ENCODE data around the gene COQ6.

The COQ6 gene

GRCh38 chr14:73943083-73943482, 7.0 kb upstream of the COQ6 start:
- Histone ChIP-seq H3K4me1 (ENCODE audit: control insufficient read depth, insufficient read depth, low read length, poor library complexity, severe bottlenecking) (no peaks in the 10 kb centered on the region), H3K9me3 (ENCODE audit: control insufficient read depth, low read length) (no peaks in the 10 kb centered on the region), H3K36me3 (ENCODE audit: control insufficient read depth, insufficient read depth, low read length) (peaks cover 3% of the 10 kb centered on the region), H3K4me3 (ENCODE audit: extremely low read depth, insufficient read depth, low read length, poor library complexity, severe bottlenecking) (no peak overlapping the region), H3K27ac (ENCODE audit: low read depth, low read length, severe bottlenecking) (no peak overlapping the region)
- WGBS, 2 experiments (ENCODE audit: insufficient coverage in 2 of 2): 67 to 85% methylated on average over 4 of the region's 4 CpGs

DNA sequence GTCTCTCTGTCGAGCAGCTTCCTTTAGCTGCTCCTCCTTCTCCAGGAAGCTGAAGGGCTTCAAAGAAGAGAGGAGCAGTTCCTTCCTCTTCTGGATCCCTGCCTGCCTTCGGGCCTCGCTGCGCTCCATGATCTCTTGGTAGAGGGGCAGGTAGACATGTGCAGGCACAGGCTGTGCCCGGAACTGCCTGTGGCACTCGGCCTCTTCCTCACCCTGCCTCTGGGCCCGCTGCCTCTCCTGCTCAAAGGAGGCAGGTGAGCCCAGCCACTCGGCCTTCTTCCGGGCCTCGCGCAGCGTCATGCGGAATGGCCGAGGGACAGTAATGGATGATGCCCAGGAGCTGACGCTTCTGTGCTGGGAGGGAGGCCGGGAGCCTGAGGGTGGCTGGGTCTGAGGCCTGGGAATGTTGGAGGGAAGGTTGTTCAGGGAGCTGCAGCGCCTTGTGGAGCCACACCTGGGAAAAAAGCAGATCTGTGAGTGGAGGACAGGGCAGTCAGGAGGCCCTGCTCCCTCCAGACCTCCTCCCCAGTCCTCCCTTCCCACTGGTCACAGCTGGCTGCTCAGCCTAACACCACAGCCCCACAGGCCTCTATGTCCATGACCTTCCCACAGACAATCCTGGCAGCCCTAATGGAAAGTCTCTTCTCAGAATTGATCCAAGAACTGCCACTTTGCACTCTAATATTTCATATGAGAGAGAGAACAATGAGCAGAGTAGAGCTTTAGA, 5.5 kb upstream of the COQ6 start:
- whole genome bisulfite sequencing, 2 experiments (ENCODE audit: insufficient coverage in 2 of 2): 96% methylated on average over 16 of the region's 17 CpGs
- H3K4me3 ChIP-seq (ENCODE audit: extremely low read depth, insufficient read depth, low read length, poor library complexity, severe bottlenecking): no peak overlapping the region

DNA sequence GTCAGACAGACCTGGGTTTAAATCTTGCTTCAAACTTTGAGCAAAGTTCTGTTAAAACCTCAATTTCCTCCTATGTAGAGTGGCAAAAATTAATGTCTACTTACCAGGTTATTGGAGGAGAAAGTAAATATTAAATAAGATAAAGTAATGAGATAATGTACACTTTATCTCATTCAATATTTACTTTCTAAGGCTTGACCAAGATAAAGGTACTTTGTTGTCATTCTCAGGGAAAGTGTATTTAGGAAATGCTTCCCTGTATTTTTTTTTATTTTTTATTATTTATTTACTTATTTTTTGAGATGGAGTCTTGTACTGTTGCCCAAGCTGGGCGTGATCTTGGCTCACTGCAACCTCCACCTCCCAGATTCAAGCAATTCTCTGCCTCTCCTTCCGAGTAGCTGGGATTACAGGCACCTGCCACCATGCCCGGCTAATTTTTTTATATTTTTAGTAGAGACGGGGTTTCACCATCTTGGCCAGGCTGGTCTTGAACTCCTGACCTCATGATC, 4.9 kb upstream of the COQ6 start:
- H3K27ac ChIP-seq (ENCODE audit: low read depth, low read length, severe bottlenecking): no peak overlapping the region
- 88 to 93% methylated on average over 1 to 4 of the region's 4 CpGs for WGBS, 2 experiments (ENCODE audit: insufficient coverage in 2 of 2)
- no peaks in the 10 kb centered on the region for H3K4me1 ChIP-seq (ENCODE audit: control insufficient read depth, insufficient read depth, low read length, poor library complexity, severe bottlenecking)
- no peaks in the 10 kb centered on the region for H3K36me3 ChIP-seq (ENCODE audit: control insufficient read depth, insufficient read depth, low read length)
- H3K4me3 ChIP-seq (ENCODE audit: extremely low read depth, insufficient read depth, low read length, poor library complexity, severe bottlenecking): no peak overlapping the region
- no peaks in the 10 kb centered on the region for H3K9me3 ChIP-seq (ENCODE audit: control insufficient read depth, low read length)

More for the DNA sequence above, 5.5 kb upstream of the COQ6 start:
- H3K36me3 ChIP-seq (ENCODE audit: control insufficient read depth, insufficient read depth, low read length): no peaks in the 10 kb centered on the region
- H3K27ac ChIP-seq (ENCODE audit: low read depth, low read length, severe bottlenecking): no peak overlapping the region
- no peaks in the 10 kb centered on the region for H3K4me1 ChIP-seq (ENCODE audit: control insufficient read depth, insufficient read depth, low read length, poor library complexity, severe bottlenecking)
- no peaks in the 10 kb centered on the region for H3K9me3 ChIP-seq (ENCODE audit: control insufficient read depth, low read length)

DNA sequence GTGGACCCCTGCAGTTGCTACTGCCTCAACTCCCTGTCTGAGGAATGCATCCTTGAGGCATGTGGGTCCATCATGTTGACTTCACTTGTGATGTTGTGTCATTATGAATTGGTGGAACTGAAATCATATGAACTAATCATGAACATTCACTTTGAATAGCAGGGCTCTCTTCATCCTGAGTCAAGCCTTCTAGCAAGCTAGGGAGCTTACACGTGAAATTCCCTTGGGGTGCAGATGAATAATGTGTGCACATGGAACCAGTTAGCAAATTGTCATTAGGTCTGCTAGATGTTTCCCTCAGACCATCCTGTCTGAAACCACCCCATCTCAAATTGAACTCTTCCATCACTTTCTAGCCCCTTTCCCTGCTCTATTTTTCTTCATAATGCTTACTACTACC, 3.6 kb downstream of the COQ6 start:
- H3K36me3 ChIP-seq (ENCODE audit: control insufficient read depth, insufficient read depth, low read length): peaks cover 49% of the 10 kb centered on the region
- H3K4me3 ChIP-seq (ENCODE audit: extremely low read depth, insufficient read depth, low read length, poor library complexity, severe bottlenecking): no peak overlapping the region
- no peaks in the 10 kb centered on the region for H3K9me3 ChIP-seq (ENCODE audit: control insufficient read depth, low read length)
- WGBS, 2 experiments (ENCODE audit: insufficient coverage in 2 of 2): 100% methylated on average over 1 of the region's 1 CpG; no CpG with 5 or more reads in 1 of the 2 experiments
- peaks cover 3% of the 10 kb centered on the region for H3K4me1 ChIP-seq (ENCODE audit: control insufficient read depth, insufficient read depth, low read length, poor library complexity, severe bottlenecking)
- no peak overlapping the region for H3K27ac ChIP-seq (ENCODE audit: low read depth, low read length, severe bottlenecking)

GRCh38 chr14:73955674-73956073, 5.6 kb downstream of the COQ6 start:
- H3K4me1 ChIP-seq (ENCODE audit: control insufficient read depth, insufficient read depth, low read length, poor library complexity, severe bottlenecking): peaks cover 3% of the 10 kb centered on the region
- peaks cover 67% of the 10 kb centered on the region for H3K36me3 ChIP-seq (ENCODE audit: control insufficient read depth, insufficient read depth, low read length)
- H3K27ac ChIP-seq (ENCODE audit: low read depth, low read length, severe bottlenecking): no peak overlapping the region
- no peaks in the 10 kb centered on the region for H3K9me3 ChIP-seq (ENCODE audit: control insufficient read depth, low read length)
- H3K4me3 ChIP-seq (ENCODE audit: extremely low read depth, insufficient read depth, low read length, poor library complexity, severe bottlenecking): no peak overlapping the region
- 95 to 100% methylated on average over 3 to 5 of the region's 5 CpGs for WGBS, 2 experiments (ENCODE audit: insufficient coverage in 2 of 2)

GRCh38 chr14:73958591-73958990, 8.5 kb downstream of the COQ6 start:
- H3K4me3 ChIP-seq (ENCODE audit: extremely low read depth, insufficient read depth, low read length, poor library complexity, severe bottlenecking): no peak overlapping the region
- H3K9me3 ChIP-seq (ENCODE audit: control insufficient read depth, low read length): no peaks in the 10 kb centered on the region
- H3K4me1 ChIP-seq (ENCODE audit: control insufficient read depth, insufficient read depth, low read length, poor library complexity, severe bottlenecking): no peaks in the 10 kb centered on the region
- peaks cover 91% of the 10 kb centered on the region for H3K36me3 ChIP-seq (ENCODE audit: control insufficient read depth, insufficient read depth, low read length)
- no peak overlapping the region for H3K27ac ChIP-seq (ENCODE audit: low read depth, low read length, severe bottlenecking)

DNA sequence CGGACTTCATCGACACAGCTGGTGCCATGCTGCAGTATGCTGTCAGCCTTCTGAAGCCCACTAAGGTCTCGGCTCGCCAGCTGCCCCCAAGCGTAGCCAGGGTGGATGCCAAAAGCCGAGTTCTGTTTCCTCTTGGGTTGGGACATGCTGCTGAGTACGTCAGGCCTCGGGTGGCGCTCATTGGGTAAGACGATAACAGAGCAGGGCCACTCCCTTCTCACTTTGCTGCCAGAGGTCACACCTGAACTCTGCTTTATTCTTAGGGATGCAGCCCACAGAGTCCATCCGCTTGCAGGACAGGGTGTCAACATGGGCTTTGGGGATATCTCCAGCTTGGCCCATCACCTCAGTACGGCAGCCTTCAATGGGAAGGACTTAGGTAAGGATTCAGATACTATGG, 11.1 kb downstream of the COQ6 start:
- H3K9me3 ChIP-seq (ENCODE audit: control insufficient read depth, low read length): no peaks in the 10 kb centered on the region
- 96 to 97% methylated on average over 12 of the region's 12 CpGs for WGBS, 2 experiments (ENCODE audit: insufficient coverage in 2 of 2)
- H3K4me3 ChIP-seq (ENCODE audit: extremely low read depth, insufficient read depth, low read length, poor library complexity, severe bottlenecking): no peak overlapping the region
- no peak overlapping the region for H3K27ac ChIP-seq (ENCODE audit: low read depth, low read length, severe bottlenecking)
- peaks cover 81% of the 10 kb centered on the region for H3K36me3 ChIP-seq (ENCODE audit: control insufficient read depth, insufficient read depth, low read length)
- H3K4me1 ChIP-seq (ENCODE audit: control insufficient read depth, insufficient read depth, low read length, poor library complexity, severe bottlenecking): no peaks in the 10 kb centered on the region

DNA sequence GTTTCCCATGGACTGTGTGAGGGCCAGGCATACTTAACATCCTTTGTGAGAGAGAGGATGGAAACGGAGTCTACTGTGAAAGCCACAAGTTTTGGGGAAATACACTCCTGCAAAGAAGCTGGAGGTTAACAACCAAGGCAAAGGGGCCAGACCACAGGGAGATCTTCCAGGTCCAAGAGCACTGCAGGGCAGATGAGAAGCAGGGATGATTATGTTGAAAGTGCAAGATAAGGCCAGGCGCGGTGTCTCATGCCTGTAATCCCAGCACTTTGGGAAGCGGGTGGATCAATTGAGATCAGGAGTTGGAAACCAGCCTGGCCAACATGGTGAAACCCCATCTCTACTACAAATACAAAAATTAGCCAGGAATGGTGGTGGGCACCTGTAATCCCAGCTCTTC, 15.1 kb downstream of the COQ6 start:
- Histone ChIP-seq H3K36me3 (ENCODE audit: control insufficient read depth, insufficient read depth, low read length) (peaks cover 61% of the 10 kb centered on the region), H3K4me1 (ENCODE audit: control insufficient read depth, insufficient read depth, low read length, poor library complexity, severe bottlenecking) (no peaks in the 10 kb centered on the region), H3K27ac (ENCODE audit: low read depth, low read length, severe bottlenecking) (no peak overlapping the region), H3K4me3 (ENCODE audit: extremely low read depth, insufficient read depth, low read length, poor library complexity, severe bottlenecking) (no peak overlapping the region), H3K9me3 (ENCODE audit: control insufficient read depth, low read length) (no peaks in the 10 kb centered on the region)
- 100% methylated on average over 1 to 2 of the region's 4 CpGs for WGBS, 2 experiments (ENCODE audit: insufficient coverage in 2 of 2)

DNA sequence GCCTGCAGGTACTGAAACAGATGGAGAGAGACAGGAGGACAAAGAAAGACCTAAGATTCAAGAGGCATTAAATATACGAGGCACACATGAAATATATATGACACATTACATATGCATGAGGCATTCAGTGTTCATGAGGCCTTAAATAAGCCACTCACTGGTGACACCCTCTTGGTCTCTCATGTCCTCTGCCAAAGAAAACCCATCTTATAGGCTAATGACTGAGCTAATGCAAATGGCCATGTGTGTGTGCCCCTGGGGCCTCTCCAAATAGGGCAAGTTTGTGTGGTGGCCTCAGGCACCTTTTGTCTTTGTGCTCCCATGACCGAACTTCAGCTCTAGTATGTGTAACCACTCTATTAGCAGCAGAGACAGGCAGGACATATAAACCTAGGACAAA, 18.8 kb downstream of the COQ6 start:
- H3K4me3 ChIP-seq (ENCODE audit: extremely low read depth, insufficient read depth, low read length, poor library complexity, severe bottlenecking): no peak overlapping the region
- H3K9me3 ChIP-seq (ENCODE audit: control insufficient read depth, low read length): no peaks in the 10 kb centered on the region
- peaks cover 28% of the 10 kb centered on the region for H3K36me3 ChIP-seq (ENCODE audit: control insufficient read depth, insufficient read depth, low read length)
- 93 to 100% methylated on average over 1 of the region's 2 CpGs for WGBS, 2 experiments (ENCODE audit: insufficient coverage in 2 of 2)
- H3K4me1 ChIP-seq (ENCODE audit: control insufficient read depth, insufficient read depth, low read length, poor library complexity, severe bottlenecking): no peaks in the 10 kb centered on the region
- no peak overlapping the region for H3K27ac ChIP-seq (ENCODE audit: low read depth, low read length, severe bottlenecking)

DNA sequence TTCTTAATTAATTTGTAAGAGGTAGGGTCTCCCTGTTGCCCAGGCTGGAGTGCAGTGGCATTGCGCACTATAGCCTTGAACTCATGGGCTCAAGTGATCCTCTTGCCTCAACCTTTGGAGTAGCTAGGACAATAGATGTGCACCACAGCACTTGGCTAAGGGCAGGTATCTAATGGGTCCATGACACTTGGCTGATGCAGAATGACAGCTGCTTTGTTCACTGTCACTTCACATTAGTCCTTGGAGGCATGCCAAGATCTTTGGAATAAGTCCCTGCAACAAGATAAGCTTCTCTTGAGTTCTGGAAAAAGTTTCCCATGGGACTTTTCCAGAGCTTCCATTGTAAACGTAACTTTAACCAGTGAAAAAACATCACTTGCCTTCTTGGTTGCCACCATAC, 23.4 kb downstream of the COQ6 start:
- H3K36me3 ChIP-seq (ENCODE audit: control insufficient read depth, insufficient read depth, low read length): peaks cover 22% of the 10 kb centered on the region
- H3K27ac ChIP-seq (ENCODE audit: low read depth, low read length, severe bottlenecking): no peak overlapping the region
- 93 to 95% methylated on average over 2 of the region's 2 CpGs for WGBS, 2 experiments (ENCODE audit: insufficient coverage in 2 of 2)
- no peak overlapping the region for H3K4me3 ChIP-seq (ENCODE audit: extremely low read depth, insufficient read depth, low read length, poor library complexity, severe bottlenecking)
- H3K4me1 ChIP-seq (ENCODE audit: control insufficient read depth, insufficient read depth, low read length, poor library complexity, severe bottlenecking): no peaks in the 10 kb centered on the region
- no peaks in the 10 kb centered on the region for H3K9me3 ChIP-seq (ENCODE audit: control insufficient read depth, low read length)

GRCh38 chr14:73976125-73976524, 26.0 kb downstream of the COQ6 start:
- no peak overlapping the region for H3K4me3 ChIP-seq (ENCODE audit: extremely low read depth, insufficient read depth, low read length, poor library complexity, severe bottlenecking)
- no peaks in the 10 kb centered on the region for H3K4me1 ChIP-seq (ENCODE audit: control insufficient read depth, insufficient read depth, low read length, poor library complexity, severe bottlenecking)
- WGBS, 2 experiments (ENCODE audit: insufficient coverage in 2 of 2): 92 to 98% methylated on average over 5 to 6 of the region's 6 CpGs
- peaks cover 12% of the 10 kb centered on the region for H3K36me3 ChIP-seq (ENCODE audit: control insufficient read depth, insufficient read depth, low read length)
- H3K27ac ChIP-seq (ENCODE audit: low read depth, low read length, severe bottlenecking): no peak overlapping the region
- H3K9me3 ChIP-seq (ENCODE audit: control insufficient read depth, low read length): no peaks in the 10 kb centered on the region
